ENCODE data around the gene TM6SF1.

Gene TM6SF1

GRCh38 chr15:83113881-83114674 is 6.6 kb downstream of the TM6SF1 start:
- peaks cover 2 to 3% of the 10 kb centered on the region in 2 donors for H3K27me3 ChIP-seq (ENCODE audit: control insufficient read depth in 2 of 2, insufficient read depth in 2 of 2, low read length in 2 of 2)
- no peak overlapping the region for H3K4me3 ChIP-seq (ENCODE audit: low read length in 2 of 2)
- H3K4me1 ChIP-seq (ENCODE audit: control insufficient read depth in 2 of 2, insufficient read depth in 2 of 2, low read length in 2 of 2) = no peaks in the 10 kb centered on the region
- no peaks in the 10 kb centered on the region for H3K9me3 ChIP-seq (ENCODE audit: control insufficient read depth in 2 of 2, low read length in 2 of 2)
- no peaks in the 10 kb centered on the region for H3K36me3 ChIP-seq (ENCODE audit: control insufficient read depth in 2 of 2, insufficient read depth in 2 of 2, low read length in 2 of 2)
- H3K9ac ChIP-seq (ENCODE audit: low read depth in 1 of 2, low read length in 2 of 2) = no peak overlapping the region
- no peak overlapping the region for H3K27ac ChIP-seq (ENCODE audit: low read depth in 2 of 2, low read length in 2 of 2)

- H3K27ac ChIP-seq (ENCODE audit: low read depth in 2 of 2, low read length in 2 of 2) = no peak overlapping the region
- no peaks in the 10 kb centered on the region for H3K4me1 ChIP-seq (ENCODE audit: control insufficient read depth in 2 of 2, insufficient read depth in 2 of 2, low read length in 2 of 2)
- no peaks in the 10 kb centered on the region for H3K36me3 ChIP-seq (ENCODE audit: control insufficient read depth in 2 of 2, insufficient read depth in 2 of 2, low read length in 2 of 2)
- H3K9ac ChIP-seq (ENCODE audit: low read depth in 1 of 2, low read length in 2 of 2) = no peak overlapping the region
- H3K27me3 ChIP-seq (ENCODE audit: control insufficient read depth in 2 of 2, insufficient read depth in 2 of 2, low read length in 2 of 2) = no peaks in the 10 kb centered on the region
- no peaks in the 10 kb centered on the region for H3K9me3 ChIP-seq (ENCODE audit: control insufficient read depth in 2 of 2, low read length in 2 of 2)
- no peak overlapping the region for H3K4me3 ChIP-seq (ENCODE audit: low read length in 2 of 2)
Measured at GRCh38 chr15:83114856-83115255, 7.4 kb downstream of the TM6SF1 start.

GRCh38 chr15:83115410-83115809 is 8.0 kb downstream of the TM6SF1 start:
- Histone ChIP-seq H3K36me3 (ENCODE audit: control insufficient read depth in 2 of 2, insufficient read depth in 2 of 2, low read length in 2 of 2) (no peaks in the 10 kb centered on the region), H3K4me3 (ENCODE audit: low read length in 2 of 2) (no peak overlapping the region), H3K9ac (ENCODE audit: low read depth in 1 of 2, low read length in 2 of 2) (no peak overlapping the region), H3K9me3 (ENCODE audit: control insufficient read depth in 2 of 2, low read length in 2 of 2) (no peaks in the 10 kb centered on the region), H3K4me1 (ENCODE audit: control insufficient read depth in 2 of 2, insufficient read depth in 2 of 2, low read length in 2 of 2) (no peaks in the 10 kb centered on the region), H3K27ac (ENCODE audit: low read depth in 2 of 2, low read length in 2 of 2) (no peak overlapping the region), H3K27me3 (ENCODE audit: control insufficient read depth in 2 of 2, insufficient read depth in 2 of 2, low read length in 2 of 2) (no peaks in the 10 kb centered on the region)

DNA sequence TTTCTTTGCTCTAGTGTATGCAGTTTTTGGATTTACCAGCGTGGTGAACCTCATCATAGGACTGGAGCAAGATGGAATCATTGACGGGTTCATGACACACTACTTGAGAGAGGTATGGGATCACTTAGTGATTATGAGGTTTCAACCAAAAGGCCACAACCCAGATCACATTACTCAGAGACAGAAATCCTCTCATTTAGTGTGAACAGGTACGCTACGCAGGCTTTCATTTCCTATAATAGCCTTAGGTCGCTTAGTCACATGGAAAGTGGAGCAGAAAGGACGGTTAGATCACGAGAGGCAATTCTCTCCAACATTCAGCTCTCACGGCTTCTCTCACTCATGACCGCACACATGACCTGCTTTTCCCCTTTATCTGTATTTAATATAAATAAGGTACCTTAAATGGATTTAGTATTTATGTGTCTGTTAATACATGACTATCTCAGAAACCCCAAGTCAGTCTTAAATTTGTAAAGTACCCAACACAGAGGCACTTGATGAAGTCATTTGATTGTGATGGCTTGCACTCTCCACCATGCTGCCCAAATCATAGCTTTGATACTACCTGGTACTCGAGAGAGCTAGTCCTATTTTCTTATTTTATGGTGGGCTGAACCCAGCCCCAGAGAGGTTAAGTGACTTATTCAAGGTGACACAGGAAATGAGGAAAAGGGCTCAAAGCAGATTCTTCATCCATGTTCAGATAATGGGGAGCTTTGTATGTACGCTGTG is 8.6 kb downstream of the TM6SF1 start:
- Histone ChIP-seq H3K27ac (ENCODE audit: low read depth in 2 of 2, low read length in 2 of 2) (no peak overlapping the region), H3K36me3 (ENCODE audit: control insufficient read depth in 2 of 2, insufficient read depth in 2 of 2, low read length in 2 of 2) (no peaks in the 10 kb centered on the region), H3K4me1 (ENCODE audit: control insufficient read depth in 2 of 2, insufficient read depth in 2 of 2, low read length in 2 of 2) (no peaks in the 10 kb centered on the region)

GRCh38 chr15:83118291-83118827 is 10.9 kb downstream of the TM6SF1 start:
- H3K4me3 ChIP-seq (ENCODE audit: low read length in 2 of 2) = no peak overlapping the region
- no peak overlapping the region for H3K9ac ChIP-seq (ENCODE audit: low read depth in 1 of 2, low read length in 2 of 2)
- H3K9me3 ChIP-seq (ENCODE audit: control insufficient read depth in 2 of 2, low read length in 2 of 2) = no peaks in the 10 kb centered on the region
- H3K36me3 ChIP-seq (ENCODE audit: control insufficient read depth in 2 of 2, insufficient read depth in 2 of 2, low read length in 2 of 2) = no peaks in the 10 kb centered on the region
- no peaks in the 10 kb centered on the region for H3K27me3 ChIP-seq (ENCODE audit: control insufficient read depth in 2 of 2, insufficient read depth in 2 of 2, low read length in 2 of 2)
- no peak overlapping the region for H3K27ac ChIP-seq (ENCODE audit: low read depth in 2 of 2, low read length in 2 of 2)
- no peaks in the 10 kb centered on the region for H3K4me1 ChIP-seq (ENCODE audit: control insufficient read depth in 2 of 2, insufficient read depth in 2 of 2, low read length in 2 of 2)

More for the DNA sequence above, 8.6 kb downstream of the TM6SF1 start:
- Histone ChIP-seq H3K27me3 (ENCODE audit: control insufficient read depth in 2 of 2, insufficient read depth in 2 of 2, low read length in 2 of 2) (no peaks in the 10 kb centered on the region), H3K4me3 (ENCODE audit: low read length in 2 of 2) (no peak overlapping the region), H3K9me3 (ENCODE audit: control insufficient read depth in 2 of 2, low read length in 2 of 2) (no peaks in the 10 kb centered on the region), H3K9ac (ENCODE audit: low read depth in 1 of 2, low read length in 2 of 2) (no peak overlapping the region)

DNA sequence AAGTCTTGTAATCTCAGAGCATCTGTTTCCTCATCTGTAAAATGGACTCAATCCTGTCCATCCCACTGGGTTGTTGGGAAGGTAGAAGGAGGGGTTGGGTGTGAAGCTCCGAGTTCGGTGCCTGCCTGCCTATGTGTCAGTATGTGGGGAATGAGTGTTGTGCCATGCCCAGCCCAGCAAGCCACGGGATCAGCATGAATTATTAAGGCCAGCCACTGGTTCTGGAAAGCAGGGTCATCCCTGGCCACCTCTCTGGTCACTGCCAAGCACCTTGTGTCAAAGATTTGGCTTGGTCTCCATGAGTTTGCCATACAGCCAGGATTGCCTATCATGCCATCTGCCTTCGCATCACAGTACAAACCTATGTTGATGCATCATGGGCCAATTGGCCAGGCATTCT is 11.5 kb downstream of the TM6SF1 start:
- H3K4me1 ChIP-seq (ENCODE audit: control insufficient read depth in 2 of 2, insufficient read depth in 2 of 2, low read length in 2 of 2) = no peaks in the 10 kb centered on the region
- no peak overlapping the region for H3K4me3 ChIP-seq (ENCODE audit: low read length in 2 of 2)
- no peaks in the 10 kb centered on the region for H3K36me3 ChIP-seq (ENCODE audit: control insufficient read depth in 2 of 2, insufficient read depth in 2 of 2, low read length in 2 of 2)
- no peak overlapping the region for H3K9ac ChIP-seq (ENCODE audit: low read depth in 1 of 2, low read length in 2 of 2)
- H3K27me3 ChIP-seq (ENCODE audit: control insufficient read depth in 2 of 2, insufficient read depth in 2 of 2, low read length in 2 of 2) = no peaks in the 10 kb centered on the region
- no peaks in the 10 kb centered on the region for H3K9me3 ChIP-seq (ENCODE audit: control insufficient read depth in 2 of 2, low read length in 2 of 2)
- H3K27ac ChIP-seq (ENCODE audit: low read depth in 2 of 2, low read length in 2 of 2) = no peak overlapping the region

- Histone ChIP-seq H3K9me3 (ENCODE audit: control insufficient read depth in 2 of 2, low read length in 2 of 2) (no peaks in the 10 kb centered on the region), H3K36me3 (ENCODE audit: control insufficient read depth in 2 of 2, insufficient read depth in 2 of 2, low read length in 2 of 2) (no peaks in the 10 kb centered on the region), H3K27me3 (ENCODE audit: control insufficient read depth in 2 of 2, insufficient read depth in 2 of 2, low read length in 2 of 2) (no peaks in the 10 kb centered on the region), H3K4me1 (ENCODE audit: control insufficient read depth in 2 of 2, insufficient read depth in 2 of 2, low read length in 2 of 2) (no peaks in the 10 kb centered on the region), H3K4me3 (ENCODE audit: low read length in 2 of 2) (no peak overlapping the region), H3K9ac (ENCODE audit: low read depth in 1 of 2, low read length in 2 of 2) (no peak overlapping the region), H3K27ac (ENCODE audit: low read depth in 2 of 2, low read length in 2 of 2) (no peak overlapping the region)
Measured at GRCh38 chr15:83119968-83120581, 12.6 kb downstream of the TM6SF1 start.

DNA sequence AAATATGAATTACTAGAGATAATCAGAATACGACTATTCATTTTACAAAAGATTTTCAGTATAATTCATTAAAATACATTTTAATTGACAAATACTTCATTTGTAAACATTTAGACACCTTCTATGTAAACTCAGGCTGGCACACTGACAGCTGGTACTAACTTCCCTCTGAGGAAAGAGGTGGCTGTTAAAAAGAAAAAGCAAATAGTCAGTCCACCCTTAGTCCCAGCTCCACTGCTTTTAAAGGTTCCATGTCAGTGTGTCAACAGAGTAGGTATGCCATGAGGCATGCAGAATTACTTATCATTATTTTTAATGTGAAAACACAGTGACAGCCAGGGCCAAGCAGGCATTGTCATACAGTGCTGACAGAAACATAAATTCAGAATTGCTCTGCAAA is 16.1 kb downstream of the TM6SF1 start:
- Histone ChIP-seq H3K9ac (ENCODE audit: low read depth in 1 of 2, low read length in 2 of 2) (no peak overlapping the region), H3K27ac (ENCODE audit: low read depth in 2 of 2, low read length in 2 of 2) (no peak overlapping the region)

GRCh38 chr15:83127547-83128150 is 20.2 kb downstream of the TM6SF1 start:
- Histone ChIP-seq H3K4me1 (ENCODE audit: control insufficient read depth in 2 of 2, insufficient read depth in 2 of 2, low read length in 2 of 2) (no peaks in the 10 kb centered on the region), H3K27ac (ENCODE audit: low read depth in 2 of 2, low read length in 2 of 2) (no peak overlapping the region), H3K27me3 (ENCODE audit: control insufficient read depth in 2 of 2, insufficient read depth in 2 of 2, low read length in 2 of 2) (no peaks in the 10 kb centered on the region), H3K36me3 (ENCODE audit: control insufficient read depth in 2 of 2, insufficient read depth in 2 of 2, low read length in 2 of 2) (no peaks in the 10 kb centered on the region), H3K9ac (ENCODE audit: low read depth in 1 of 2, low read length in 2 of 2) (no peak overlapping the region), H3K4me3 (ENCODE audit: low read length in 2 of 2) (no peak overlapping the region), H3K9me3 (ENCODE audit: control insufficient read depth in 2 of 2, low read length in 2 of 2) (no peaks in the 10 kb centered on the region)

More for the DNA sequence above, 16.1 kb downstream of the TM6SF1 start:
- H3K27me3 ChIP-seq (ENCODE audit: control insufficient read depth in 2 of 2, insufficient read depth in 2 of 2, low read length in 2 of 2) = no peaks in the 10 kb centered on the region
- no peaks in the 10 kb centered on the region for H3K4me1 ChIP-seq (ENCODE audit: control insufficient read depth in 2 of 2, insufficient read depth in 2 of 2, low read length in 2 of 2)
- no peaks in the 10 kb centered on the region for H3K9me3 ChIP-seq (ENCODE audit: control insufficient read depth in 2 of 2, low read length in 2 of 2)
- no peaks in the 10 kb centered on the region for H3K36me3 ChIP-seq (ENCODE audit: control insufficient read depth in 2 of 2, insufficient read depth in 2 of 2, low read length in 2 of 2)
- H3K4me3 ChIP-seq (ENCODE audit: low read length in 2 of 2) = no peak overlapping the region

All from mucosa of rectum (tissue), 2 donors.